ENCODE data around the gene ZDHHC19.
"Not testable (repeated sequence)": the region's sequence is repeated elsewhere in the genome, so short reads cannot be mapped to it uniquely, and the experiment has no call there.

The ZDHHC19 gene

GRCh38 chr3:196203846-196204245, 7.4 kb downstream of the ZDHHC19 start:
- DNase-seq (ENCODE audit: low read depth), result no peak

- no peak for DNase-seq (ENCODE audit: low read depth)
Measured at GRCh38 chr3:196202516-196202970, 8.7 kb downstream of the ZDHHC19 start.

GRCh38 chr3:196198771-196199753, 12.1 kb downstream of the ZDHHC19 start:
- no peak for DNase-seq (ENCODE audit: low read depth)

DNA sequence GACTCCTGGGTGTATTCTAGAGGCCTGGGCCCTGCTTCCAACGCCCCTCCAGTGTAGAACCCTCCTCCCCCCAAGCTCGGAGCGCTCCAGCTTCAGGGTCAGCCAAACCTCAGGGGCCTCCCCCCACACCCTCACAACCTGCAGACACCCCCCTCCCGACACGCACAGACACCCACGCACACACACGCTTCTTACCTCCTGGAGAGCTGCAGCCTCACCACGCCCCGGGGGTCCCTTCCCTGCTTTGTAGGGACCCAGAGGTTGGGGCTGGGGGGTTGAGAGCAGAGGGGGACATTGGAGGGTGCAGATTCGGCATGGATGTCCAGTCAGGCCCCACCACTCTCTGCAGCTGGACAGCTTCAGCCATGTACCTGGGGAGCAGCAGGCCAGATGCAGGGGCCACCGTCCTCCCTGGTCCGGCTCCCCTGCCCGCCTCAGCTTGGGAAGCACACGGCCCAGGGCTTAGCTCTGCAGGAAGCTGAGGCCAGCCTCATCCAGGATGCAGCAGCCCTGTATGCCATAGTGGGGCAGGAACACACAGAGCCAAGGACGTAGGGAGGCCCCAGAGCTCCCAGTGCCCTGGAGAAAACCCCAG, 13.0 kb downstream of the ZDHHC19 start:
- no peak for DNase-seq (ENCODE audit: low read depth)

- DNase-seq (ENCODE audit: low read depth), result no peak
Measured at GRCh38 chr3:196197524-196197923, 13.7 kb downstream of the ZDHHC19 start.

- no peak for DNase-seq (ENCODE audit: low read depth)
Measured at GRCh38 chr3:196195664-196196265, 15.4 kb downstream of the ZDHHC19 start.

- no peak for DNase-seq (ENCODE audit: low read depth)
Measured at GRCh38 chr3:196194542-196194915, 16.7 kb downstream of the ZDHHC19 start.

GRCh38 chr3:196193736-196194541, 17.3 kb downstream of the ZDHHC19 start:
- DNase-seq (ENCODE audit: low read depth), result no peak

DNA sequence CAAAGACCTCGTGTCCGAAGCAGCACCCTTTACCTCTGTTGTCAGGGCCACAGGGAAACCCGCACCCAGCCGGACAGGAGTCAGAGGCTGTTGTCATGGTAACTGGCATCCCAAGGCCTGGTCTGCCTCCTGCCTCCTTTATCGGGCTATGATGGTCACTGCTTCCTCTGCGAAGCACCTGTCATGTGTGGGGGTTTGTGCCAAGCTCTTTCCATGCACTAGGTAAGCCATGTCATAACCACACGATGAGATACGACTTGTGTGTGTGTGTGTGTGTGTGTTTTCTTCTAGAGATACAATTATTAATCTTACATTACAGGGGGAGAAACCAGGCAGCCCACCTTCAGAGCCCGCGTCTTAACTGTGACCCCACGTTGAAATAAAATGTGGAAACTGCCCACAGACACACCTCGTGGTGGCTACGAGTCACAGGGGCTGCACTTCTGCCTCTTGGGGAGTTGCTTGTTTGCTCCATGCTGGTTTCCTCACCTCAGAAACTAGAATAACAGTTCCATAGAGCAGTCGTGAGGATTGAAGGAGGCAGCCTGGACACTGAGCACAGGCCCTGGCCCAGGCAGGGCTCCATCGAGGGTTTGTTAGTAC, 18.0 kb downstream of the ZDHHC19 start:
- no peak for DNase-seq (ENCODE audit: low read depth)

DNA sequence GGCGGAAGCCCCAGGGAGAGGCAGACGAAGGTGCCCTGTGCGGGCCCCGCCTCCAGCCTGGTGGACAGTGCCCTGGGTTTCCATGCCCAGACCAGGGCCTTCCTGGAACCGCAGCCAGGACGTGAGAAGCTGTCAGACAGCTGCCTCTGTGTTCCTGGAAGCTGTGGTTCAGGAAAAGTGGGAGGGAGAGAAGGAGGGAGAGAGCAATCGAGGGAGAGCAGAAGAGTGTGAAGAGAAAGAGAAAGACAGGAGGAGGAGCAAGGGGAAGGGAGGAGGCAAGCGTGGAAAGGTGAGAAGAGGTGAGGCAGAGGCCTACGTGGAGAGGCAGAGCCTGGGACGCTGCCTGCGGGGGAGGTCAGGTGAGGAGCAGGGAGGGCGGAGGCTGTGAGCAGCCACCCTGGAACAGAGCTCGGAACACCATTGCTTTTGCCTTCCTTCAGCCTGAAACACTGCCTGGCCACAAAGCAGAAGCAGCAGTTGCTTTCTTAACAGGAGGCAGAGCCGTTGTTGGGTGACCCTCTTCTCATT, 18.6 kb downstream of the ZDHHC19 start:
- DNase-seq (ENCODE audit: low read depth), result no peak

GRCh38 chr3:196192036-196192523, 19.1 kb downstream of the ZDHHC19 start:
- peak; percentile 25 for DNase-seq (ENCODE audit: low read depth)

DNA sequence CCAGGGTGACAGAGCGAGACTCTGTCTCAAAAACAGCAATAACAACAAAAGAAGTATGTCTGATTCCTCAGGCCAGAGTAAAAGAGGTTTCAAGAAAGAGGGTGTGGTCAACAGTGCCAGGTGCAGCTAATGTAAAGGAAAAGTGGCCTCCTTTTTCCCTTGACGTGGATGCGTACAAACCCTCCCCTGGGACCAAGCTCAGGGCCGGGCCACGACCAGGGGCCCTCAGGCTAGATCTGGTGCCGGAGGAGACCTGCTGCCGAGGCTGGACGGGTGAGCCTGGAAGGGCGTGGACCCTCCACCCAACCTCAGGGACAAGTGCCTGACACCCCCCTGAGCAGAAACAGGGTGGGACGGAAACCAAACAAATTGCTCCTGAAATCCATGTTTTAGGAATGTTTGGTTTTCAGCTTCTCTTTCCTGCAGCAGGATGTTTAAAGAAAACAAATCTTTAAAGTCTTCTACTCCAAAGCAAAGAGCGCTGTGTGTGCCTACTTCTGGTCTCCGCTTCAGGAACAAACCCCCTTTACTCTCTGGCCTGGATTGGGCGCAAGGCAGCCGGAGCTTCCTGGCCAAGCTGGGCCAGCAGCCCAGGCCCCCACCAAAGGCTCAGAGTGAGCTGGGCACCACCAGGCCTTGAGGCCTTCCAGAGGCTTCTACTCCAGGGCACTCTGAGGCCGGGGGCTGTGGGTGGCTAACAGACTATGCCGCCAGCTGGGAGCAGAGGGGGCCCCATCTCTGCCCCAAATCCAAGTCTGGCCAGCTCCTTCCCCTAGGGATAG, 21.4 kb downstream of the ZDHHC19 start:
- no peak for DNase-seq (ENCODE audit: low read depth)

DNA sequence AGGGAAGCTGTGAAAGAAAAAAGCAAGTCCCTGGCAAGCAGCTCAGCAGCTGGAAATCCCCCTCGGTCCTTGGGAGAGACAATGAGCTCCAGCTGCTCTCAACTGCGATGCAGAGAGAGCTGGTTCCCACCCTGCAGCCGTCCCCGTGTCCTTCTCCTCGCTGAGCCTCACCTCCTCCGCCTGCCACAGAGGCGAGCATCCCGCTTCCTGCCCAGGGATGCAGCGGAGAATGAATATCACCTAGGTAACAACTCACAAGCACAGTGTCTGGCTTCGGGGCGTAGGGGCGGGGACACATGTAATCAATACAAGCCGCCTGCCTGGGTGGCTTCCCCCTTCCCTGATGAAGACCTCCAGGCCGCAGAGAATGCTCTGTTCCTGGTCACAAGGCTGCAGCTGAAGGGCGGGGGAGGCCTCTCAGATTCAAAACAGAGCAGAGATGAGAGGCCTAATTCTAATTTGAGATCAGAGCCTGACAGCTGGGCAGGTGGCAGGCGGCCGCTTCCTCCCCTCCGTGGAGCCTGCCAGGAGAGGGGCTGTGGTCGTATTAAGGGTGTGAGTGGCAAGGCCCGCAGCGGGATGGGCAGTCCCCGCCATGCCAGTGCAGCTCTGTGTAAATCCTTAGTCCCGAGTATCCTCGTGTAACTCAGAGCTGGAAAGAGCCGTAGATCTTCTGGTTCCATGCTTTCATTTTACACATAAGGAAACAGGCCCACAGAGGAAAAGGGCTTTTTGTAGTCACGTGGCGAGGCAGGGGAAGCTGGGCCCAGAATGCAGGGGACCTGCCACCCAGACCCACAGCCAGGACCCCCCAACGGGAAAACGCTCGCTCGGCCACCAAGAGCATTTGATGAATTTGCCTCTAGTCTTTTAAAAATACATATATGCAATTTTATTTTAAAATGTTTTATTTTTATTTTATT, 24.3 kb downstream of the ZDHHC19 start:
- no peak for DNase-seq (ENCODE audit: low read depth)

DNA sequence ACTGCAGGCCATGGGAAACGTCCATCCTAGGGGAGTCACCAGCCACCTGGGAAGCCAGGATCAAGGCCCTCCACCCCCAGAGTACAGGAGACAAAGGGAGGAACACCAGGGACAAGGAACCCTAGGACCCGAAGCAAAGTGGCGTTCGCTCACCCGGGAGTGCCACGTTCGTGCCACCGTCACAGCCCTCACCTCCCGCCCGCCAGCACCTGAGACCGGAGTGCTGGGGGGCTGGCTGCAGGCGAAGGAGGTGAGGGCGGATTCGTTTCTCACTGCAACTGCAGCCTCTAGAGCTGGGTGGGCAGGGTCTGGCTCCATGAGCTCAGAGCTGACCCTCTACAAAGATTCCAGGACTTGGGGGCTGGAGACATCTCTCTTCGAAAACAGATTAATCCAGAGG, 26.3 kb downstream of the ZDHHC19 start:
- no peak for DNase-seq (ENCODE audit: low read depth)

GRCh38 chr3:196184169-196184432, 27.1 kb downstream of the ZDHHC19 start:
- not testable (repeated sequence) for DNase-seq (ENCODE audit: low read depth)

DNA sequence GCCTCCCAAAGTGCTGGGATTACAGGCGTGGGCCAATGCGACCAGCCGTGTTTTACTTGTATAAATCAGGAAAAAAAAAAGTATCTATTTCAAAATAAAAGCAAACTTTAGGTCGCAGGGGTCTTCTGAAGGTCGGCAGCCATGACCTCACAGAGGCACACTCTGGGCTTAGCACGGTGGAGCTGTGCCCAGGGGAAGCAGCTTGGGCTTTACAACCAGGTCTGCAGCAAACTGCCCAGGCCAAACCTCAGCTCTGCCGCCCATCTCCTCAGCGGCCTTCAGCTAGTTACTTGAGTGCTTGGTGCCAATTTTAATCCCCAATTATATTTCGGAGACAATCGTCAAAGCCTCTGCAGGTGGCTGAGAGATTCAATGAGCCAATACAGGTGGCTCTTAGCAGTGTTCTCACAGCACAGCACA, 30.1 kb downstream of the ZDHHC19 start:
- DNase-seq (ENCODE audit: low read depth), result no peak

GRCh38 chr3:196180346-196180745, 30.9 kb downstream of the ZDHHC19 start:
- no peak for DNase-seq (ENCODE audit: low read depth)

- peak; percentile 73 for DNase-seq (ENCODE audit: low read depth)
Measured at GRCh38 chr3:196179380-196180308, 31.6 kb downstream of the ZDHHC19 start.
